ENCODE results near the gene PKP1. TPM values are rescaled to one million over a fixed set of nuclear protein-coding genes. Genes with fewer than 3 reads are reported as not detected.

PKP1 gene
- polyA plus RNA-seq, 3 donors = not detected

GRCh38 chr1:201268604-201269151 lies 14.6 kb upstream of the PKP1 start:
- WGBS (ENCODE audit: insufficient coverage) = 73% methylated on average over 11 of the region's 12 CpGs
- peaks cover 18 to 20% (median 19%) of the 10 kb centered on the region in 3 donors for H3K27me3 Mint-ChIP-seq (ENCODE audit: low read depth in 3 of 3)

GRCh38 chr1:201269281-201269680 lies 14.0 kb upstream of the PKP1 start:
- no peak for TF ChIP-seq CTCF (IDR thresholded peaks at IDR 0.05)
- 94% methylated on average over 5 of the region's 7 CpGs for WGBS (ENCODE audit: insufficient coverage)
- no peak overlapping the region for H3K27ac Mint-ChIP-seq

More at GRCh38 chr1:201268604-201269151, 14.6 kb upstream of the PKP1 start:
- no peak overlapping the region for H3K9ac ChIP-seq (ENCODE audit: insufficient read depth, low read length, poor library complexity, severe bottlenecking)
- Mint-ChIP-seq H3K36me3 (no peaks in the 10 kb centered on the region), H3K4me1 (peaks cover 3% of the 10 kb centered on the region), H3K27ac (no peak overlapping the region), H3K4me3 (no peak overlapping the region), H3K9me3 (no peaks in the 10 kb centered on the region)
- H3K36me3 ChIP-seq (replicated peaks in 1 of 2; ENCODE audit: control insufficient read depth in 1 of 2, insufficient read depth in 2 of 2, low read length in 2 of 2) = no peaks in the 10 kb centered on the region
- no peaks in the 10 kb centered on the region for H3K9me3 ChIP-seq (replicated peaks in 1 of 2; ENCODE audit: control insufficient read depth in 1 of 2, insufficient read depth in 1 of 2, low read length in 2 of 2)
- H3K4me2 ChIP-seq (replicated peaks; ENCODE audit: extremely low read depth, low read length, poor library complexity, severe bottlenecking) = no peak overlapping the region
- no peaks in the 10 kb centered on the region for H3K4me1 ChIP-seq (ENCODE audit: control insufficient read depth in 1 of 2, insufficient read depth in 2 of 2, low read length in 2 of 2)
- no peak for TF ChIP-seq CTCF (IDR thresholded peaks at IDR 0.05)
- DNase-seq = no peak
- H3K4me3 ChIP-seq (replicated peaks in 1 of 3; ENCODE audit: low read depth in 2 of 3, low read length in 3 of 3) = no peak overlapping the region
- no peak overlapping the region for H3K27ac ChIP-seq (ENCODE audit: low read depth in 1 of 2, low read length in 2 of 2)
- H3K27me3 ChIP-seq (ENCODE audit: control insufficient read depth in 2 of 2, insufficient read depth in 2 of 2, low read length in 2 of 2) = peaks cover 0 to 5% of the 10 kb centered on the region in 2 donors
- H3K79me2 ChIP-seq (ENCODE audit: insufficient read depth, low read length) = no peaks in the 10 kb centered on the region
- no peaks in the 10 kb centered on the region for H4K20me1 ChIP-seq (ENCODE audit: insufficient read depth, low read length)
- no peak overlapping the region for H2AFZ ChIP-seq (ENCODE audit: insufficient read depth, low read depth, low read length, poor library complexity, severe bottlenecking)
- intact Hi-C loops (cut with micrococcal nuclease) = no loop called here

More at GRCh38 chr1:201269281-201269680, 14.0 kb upstream of the PKP1 start:
- DNase-seq = no peak
- Mint-ChIP-seq H3K27me3 (ENCODE audit: low read depth in 3 of 3) (peaks cover 15 to 20% (median 19%) of the 10 kb centered on the region in 3 donors), H3K4me1 (peaks cover 3% of the 10 kb centered on the region), H3K9me3 (no peaks in the 10 kb centered on the region), H3K36me3 (no peaks in the 10 kb centered on the region), H3K4me3 (no peak overlapping the region)
- no peaks in the 10 kb centered on the region for H3K79me2 ChIP-seq (ENCODE audit: insufficient read depth, low read length)
- H3K9ac ChIP-seq (ENCODE audit: insufficient read depth, low read length, poor library complexity, severe bottlenecking) = no peak overlapping the region
- no peaks in the 10 kb centered on the region for H3K4me1 ChIP-seq (ENCODE audit: control insufficient read depth in 1 of 2, insufficient read depth in 2 of 2, low read length in 2 of 2)
- H3K36me3 ChIP-seq (replicated peaks in 1 of 2; ENCODE audit: control insufficient read depth in 1 of 2, insufficient read depth in 2 of 2, low read length in 2 of 2) = no peaks in the 10 kb centered on the region
- no peak overlapping the region for H3K4me2 ChIP-seq (replicated peaks; ENCODE audit: extremely low read depth, low read length, poor library complexity, severe bottlenecking)
- no peaks in the 10 kb centered on the region for H4K20me1 ChIP-seq (ENCODE audit: insufficient read depth, low read length)
- H3K9me3 ChIP-seq (replicated peaks in 1 of 2; ENCODE audit: control insufficient read depth in 1 of 2, insufficient read depth in 1 of 2, low read length in 2 of 2) = no peaks in the 10 kb centered on the region
- no peak overlapping the region for H3K4me3 ChIP-seq (replicated peaks in 1 of 3; ENCODE audit: low read depth in 2 of 3, low read length in 3 of 3)
- H3K27ac ChIP-seq (ENCODE audit: low read depth in 1 of 2, low read length in 2 of 2) = no peak overlapping the region
- H3K27me3 ChIP-seq (ENCODE audit: control insufficient read depth in 2 of 2, insufficient read depth in 2 of 2, low read length in 2 of 2) = peaks cover 0 to 5% of the 10 kb centered on the region in 2 donors
- H2AFZ ChIP-seq (ENCODE audit: insufficient read depth, low read depth, low read length, poor library complexity, severe bottlenecking) = no peak overlapping the region
- intact Hi-C loops (cut with micrococcal nuclease) = no loop called here

Data from CD14-positive monocyte (primary cell).